ENCODE results near the gene HOXA3. TPM values are rescaled to one million over a fixed set of nuclear protein-coding genes. Genes with fewer than 3 reads are reported as not detected.

Gene HOXA3
- total RNA-seq, 1 donor from 2014 or later = not detected

DNA sequence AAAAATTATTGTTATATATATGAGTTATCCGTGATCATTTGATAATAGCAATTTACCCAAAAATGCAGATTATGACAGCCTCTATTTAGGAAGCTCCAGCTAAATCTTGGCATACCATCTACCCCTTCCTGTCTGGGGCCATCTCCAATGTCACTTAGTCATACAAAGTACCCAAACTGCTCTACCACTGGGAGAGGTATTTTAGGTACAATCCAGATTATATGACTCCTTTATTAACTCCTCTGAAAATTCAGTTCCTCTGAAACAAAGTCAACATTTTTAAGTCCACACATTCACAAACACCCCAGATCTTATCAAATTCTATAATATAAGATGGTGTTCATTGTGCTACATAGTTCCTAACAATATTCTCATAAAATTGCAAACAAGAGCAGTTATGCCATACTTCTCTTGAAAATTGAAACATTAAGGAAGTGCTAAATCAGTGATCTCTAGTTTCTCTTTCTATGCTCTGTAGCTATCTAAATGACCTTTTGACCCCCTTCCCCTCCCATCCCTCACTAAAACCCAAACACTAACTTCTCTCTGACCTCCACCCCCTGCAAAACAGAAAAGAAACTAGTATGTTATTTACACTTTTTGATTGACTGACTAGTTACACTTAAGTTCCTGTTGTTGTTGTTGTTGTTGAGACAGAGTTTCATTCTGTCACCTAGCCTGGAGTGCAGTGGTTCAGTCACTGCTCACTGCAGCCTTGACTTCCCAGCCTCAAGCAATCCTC lies 73.0 kb downstream of the HOXA3 start:
- DNase-seq = no peak
- TF ChIP-seq, protein P1, sequence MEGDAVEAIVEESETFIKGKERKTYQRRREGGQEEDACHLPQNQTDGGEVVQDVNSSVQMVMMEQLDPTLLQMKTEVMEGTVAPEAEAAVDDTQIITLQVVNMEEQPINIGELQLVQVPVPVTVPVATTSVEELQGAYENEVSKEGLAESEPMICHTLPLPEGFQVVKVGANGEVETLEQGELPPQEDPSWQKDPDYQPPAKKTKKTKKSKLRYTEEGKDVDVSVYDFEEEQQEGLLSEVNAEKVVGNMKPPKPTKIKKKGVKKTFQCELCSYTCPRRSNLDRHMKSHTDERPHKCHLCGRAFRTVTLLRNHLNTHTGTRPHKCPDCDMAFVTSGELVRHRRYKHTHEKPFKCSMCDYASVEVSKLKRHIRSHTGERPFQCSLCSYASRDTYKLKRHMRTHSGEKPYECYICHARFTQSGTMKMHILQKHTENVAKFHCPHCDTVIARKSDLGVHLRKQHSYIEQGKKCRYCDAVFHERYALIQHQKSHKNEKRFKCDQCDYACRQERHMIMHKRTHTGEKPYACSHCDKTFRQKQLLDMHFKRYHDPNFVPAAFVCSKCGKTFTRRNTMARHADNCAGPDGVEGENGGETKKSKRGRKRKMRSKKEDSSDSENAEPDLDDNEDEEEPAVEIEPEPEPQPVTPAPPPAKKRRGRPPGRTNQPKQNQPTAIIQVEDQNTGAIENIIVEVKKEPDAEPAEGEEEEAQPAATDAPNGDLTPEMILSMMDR (IDR thresholded peaks at IDR 0.05; ENCODE audit: partially characterized antibody, unreplicated experiment) = no peak
- no peak overlapping the region for H3K4me3 Mint-ChIP-seq (ENCODE audit: unreplicated experiment)
- H3K27ac Mint-ChIP-seq (ENCODE audit: unreplicated experiment) = no peak overlapping the region
- H3K4me1 Mint-ChIP-seq (ENCODE audit: low read depth, unreplicated experiment) = no peaks in the 10 kb centered on the region
- no peaks in the 10 kb centered on the region for H3K9me3 Mint-ChIP-seq (ENCODE audit: unreplicated experiment)
- H3K27me3 Mint-ChIP-seq (ENCODE audit: unreplicated experiment) = peaks cover 3% of the 10 kb centered on the region
- no peaks in the 10 kb centered on the region for H3K36me3 Mint-ChIP-seq (ENCODE audit: unreplicated experiment)

DNA sequence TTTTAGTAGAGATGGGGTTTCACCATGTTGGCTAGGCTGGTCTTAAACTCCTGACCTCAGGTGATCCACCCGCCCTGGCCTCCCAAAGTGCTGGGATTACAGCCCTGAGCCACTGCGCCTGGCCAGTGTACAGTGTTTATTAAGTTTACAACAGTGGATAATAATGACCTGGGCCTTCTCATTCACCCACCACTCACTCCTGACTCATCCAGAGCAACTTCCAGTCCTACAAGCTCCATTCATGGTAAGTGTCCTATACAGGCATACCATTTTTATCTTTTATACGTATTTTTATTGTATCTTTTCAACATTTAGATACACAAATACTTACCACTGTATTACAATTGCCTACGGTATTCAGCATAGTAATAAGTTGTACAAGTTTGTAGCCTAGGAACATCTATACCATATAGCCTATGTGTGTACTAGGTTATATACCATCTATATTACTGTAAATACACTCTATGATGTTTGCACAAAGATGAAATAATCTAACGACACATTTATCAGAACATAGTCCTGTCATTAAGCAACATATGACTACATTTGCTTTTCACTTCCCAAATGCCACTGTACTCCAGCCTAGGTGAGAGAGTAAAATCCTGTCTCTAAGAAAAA lies 73.7 kb downstream of the HOXA3 start:
- Mint-ChIP-seq H3K9me3 (ENCODE audit: unreplicated experiment) (no peaks in the 10 kb centered on the region), H3K4me1 (ENCODE audit: low read depth, unreplicated experiment) (no peaks in the 10 kb centered on the region), H3K36me3 (ENCODE audit: unreplicated experiment) (no peaks in the 10 kb centered on the region), H3K27me3 (ENCODE audit: unreplicated experiment) (peaks cover 3% of the 10 kb centered on the region), H3K4me3 (ENCODE audit: unreplicated experiment) (no peak overlapping the region), H3K27ac (ENCODE audit: unreplicated experiment) (no peak overlapping the region)
- TF ChIP-seq, protein P1 (IDR thresholded peaks at IDR 0.05; ENCODE audit: partially characterized antibody, unreplicated experiment) = no peak
- no peak for DNase-seq

DNA sequence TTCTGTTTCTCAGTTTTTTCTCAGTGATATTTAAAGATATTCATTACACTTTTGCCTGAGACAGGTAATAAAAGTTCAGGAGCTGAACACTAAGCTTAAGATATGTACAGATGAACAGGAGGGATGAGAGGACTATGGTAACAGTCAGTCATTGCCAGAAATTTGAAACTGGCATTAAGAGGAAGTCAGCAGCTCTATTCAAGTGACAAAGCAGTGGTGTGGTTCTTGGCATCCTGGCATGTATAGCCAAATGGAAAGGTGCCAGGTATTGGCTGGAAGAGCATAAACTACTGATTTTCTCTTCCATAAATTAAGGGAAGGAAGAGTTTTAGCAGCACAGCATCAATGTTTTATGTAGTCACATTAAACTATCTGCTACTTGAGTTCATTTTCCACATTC lies 79.3 kb downstream of the HOXA3 start:
- peaks cover 1% of the 10 kb centered on the region for H3K27me3 Mint-ChIP-seq (ENCODE audit: unreplicated experiment)
- H3K27ac Mint-ChIP-seq (ENCODE audit: unreplicated experiment) = no peak overlapping the region
- no peaks in the 10 kb centered on the region for H3K9me3 Mint-ChIP-seq (ENCODE audit: unreplicated experiment)
- no peak for DNase-seq
- H3K4me3 Mint-ChIP-seq (ENCODE audit: unreplicated experiment) = no peak overlapping the region
- TF ChIP-seq, protein P1 (IDR thresholded peaks at IDR 0.05; ENCODE audit: partially characterized antibody, unreplicated experiment) = no peak
- H3K4me1 Mint-ChIP-seq (ENCODE audit: low read depth, unreplicated experiment) = no peaks in the 10 kb centered on the region
- H3K36me3 Mint-ChIP-seq (ENCODE audit: unreplicated experiment) = no peaks in the 10 kb centered on the region

DNA sequence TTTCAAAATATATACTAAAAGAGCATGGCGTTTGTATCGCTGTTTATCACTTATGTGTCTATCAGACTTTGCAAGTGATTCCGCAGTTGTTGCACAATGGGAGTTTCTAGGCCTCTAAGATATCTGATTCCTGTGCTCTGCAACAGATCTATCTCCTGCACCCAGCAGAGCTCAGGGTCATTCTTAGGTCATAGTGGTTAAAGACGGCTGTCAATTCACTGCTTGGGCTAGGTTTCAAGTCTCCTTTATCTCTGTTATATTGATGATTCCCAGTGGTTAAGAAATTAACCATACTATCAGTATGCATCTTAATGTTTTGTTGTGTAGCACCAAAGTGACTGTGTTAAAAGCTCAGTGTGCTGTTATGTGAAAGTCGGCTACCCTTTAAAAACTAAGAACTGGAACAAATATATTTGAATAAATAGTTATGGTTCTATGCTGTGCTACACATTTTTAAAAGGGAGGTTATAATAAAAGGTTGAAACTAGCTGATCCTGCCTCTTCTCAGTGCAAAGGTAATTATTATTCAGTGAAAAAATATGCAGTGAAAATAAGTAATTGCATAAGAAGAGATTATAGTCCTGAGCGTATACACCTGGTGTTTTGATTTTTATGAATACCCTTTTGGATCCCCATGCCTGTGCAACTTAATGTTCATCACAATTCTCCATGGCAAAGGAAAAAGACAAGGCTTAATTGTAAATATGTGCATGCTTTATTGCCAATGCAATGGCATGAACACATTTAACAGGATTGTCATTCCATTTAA lies 80.6 kb downstream of the HOXA3 start:
- Mint-ChIP-seq H3K27me3 (ENCODE audit: unreplicated experiment) (peaks cover 1% of the 10 kb centered on the region), H3K4me3 (ENCODE audit: unreplicated experiment) (no peak overlapping the region), H3K9me3 (ENCODE audit: unreplicated experiment) (no peaks in the 10 kb centered on the region), H3K36me3 (ENCODE audit: unreplicated experiment) (no peaks in the 10 kb centered on the region), H3K27ac (ENCODE audit: unreplicated experiment) (no peak overlapping the region), H3K4me1 (ENCODE audit: low read depth, unreplicated experiment) (no peaks in the 10 kb centered on the region)
- TF ChIP-seq, protein P1 (IDR thresholded peaks at IDR 0.05; ENCODE audit: partially characterized antibody, unreplicated experiment) = no peak
- DNase-seq = no peak
